Fibroblast of villous mesenchyme (primary cell): ENCODE data around the gene PTGES2. TPM values are rescaled to one million over a fixed set of nuclear protein-coding genes. Genes with fewer than 3 reads are reported as not detected.
A peak's percentile ranks its signal among the peaks of the same experiment; 100 is the strongest.

Experiments used
- DNase-seq: peaks from one replicate; pipeline ENCODE4 v3.0.0-alpha.2; 2010; ENCODE audit warnings: low read depth
- H3K4me3 ChIP-seq: 2 replicates; pipeline ENCODE4 v1.5.1; 2011; ENCODE audit warnings: low read depth, mild to moderate bottlenecking, low read length
- CTCF ChIP-seq: IDR thresholded peaks from 2 replicates; pipeline ENCODE4 v1.5.1; 2012; ENCODE audit warnings: low read depth, mild to moderate bottlenecking, low read length; ENCODE audit not compliant: insufficient read depth
- total RNA-seq: library from RNA; depleted of rRNA; stranded (reverse); fragments of >200 nt; gene quantifications from 2 replicates; pipeline ENCODE4 v1.2.3, GENCODE V29; 2012

Gene PTGES2
- total RNA-seq, 1 donor = 43.6 TPM

GRCh38 chr9:128167209-128167608 is 39.7 kb upstream of the PTGES2 start:
- H3K4me3 ChIP-seq = no peak overlapping the region
- TF ChIP-seq CTCF = no peak
- no peak for DNase-seq

GRCh38 chr9:128166169-128166568 is 38.6 kb upstream of the PTGES2 start:
- DNase-seq = no peak
- TF ChIP-seq CTCF = no peak
- H3K4me3 ChIP-seq = no peak overlapping the region

- peak; percentile 9 for DNase-seq
Observed at GRCh38 chr9:128164307-128164885, 36.9 kb upstream of the PTGES2 start.

GRCh38 chr9:128163523-128164306 is 36.2 kb upstream of the PTGES2 start:
- no peak for TF ChIP-seq CTCF
- no peak for DNase-seq
- H3K4me3 ChIP-seq = no peak overlapping the region

More at GRCh38 chr9:128164307-128164885, 36.9 kb upstream of the PTGES2 start:
- TF ChIP-seq CTCF = no peak
- no peak overlapping the region for H3K4me3 ChIP-seq

- no peak overlapping the region for H3K4me3 ChIP-seq
- TF ChIP-seq CTCF = no peak
- DNase-seq = no peak
Observed at GRCh38 chr9:128163027-128163515, 35.5 kb upstream of the PTGES2 start.

- DNase-seq = no peak
- no peak overlapping the region for H3K4me3 ChIP-seq
- TF ChIP-seq CTCF = no peak
Observed at GRCh38 chr9:128162215-128163026, 34.9 kb upstream of the PTGES2 start.
